Gastrocnemius medialis (tissue), 4 donors: ENCODE measurements around the gene MTM1.

Experiments used
- POLR2A ChIP-seq, 2 donors: fragments of 450-650 bp; IDR thresholded peaks; one replicate each; pipeline ENCODE4 v1.6.1; 2017; ENCODE audit warnings: antibody characterized with exemption in 2 of 2, mild to moderate bottlenecking in 2 of 2, moderate library complexity in 2 of 2
- TF ChIP-seq, protein P1 (sequence below), 5 experiments: fragments of 450-650 bp in 3 of 5; fragments of 200-600 bp in 2 of 5; sonication (generic) in 2 of 5; IDR thresholded peaks in 4 of 5; conservative IDR thresholded peaks in 1 of 5; 1 replicate in 4 of 5; 2 replicates in 1 of 5; pipeline ENCODE4 v1.5.1; 2016 to 2019; ENCODE audit warnings: antibody characterized with exemption in 5 of 5, mild to moderate bottlenecking in 3 of 5, moderate library complexity in 3 of 5

DNA sequence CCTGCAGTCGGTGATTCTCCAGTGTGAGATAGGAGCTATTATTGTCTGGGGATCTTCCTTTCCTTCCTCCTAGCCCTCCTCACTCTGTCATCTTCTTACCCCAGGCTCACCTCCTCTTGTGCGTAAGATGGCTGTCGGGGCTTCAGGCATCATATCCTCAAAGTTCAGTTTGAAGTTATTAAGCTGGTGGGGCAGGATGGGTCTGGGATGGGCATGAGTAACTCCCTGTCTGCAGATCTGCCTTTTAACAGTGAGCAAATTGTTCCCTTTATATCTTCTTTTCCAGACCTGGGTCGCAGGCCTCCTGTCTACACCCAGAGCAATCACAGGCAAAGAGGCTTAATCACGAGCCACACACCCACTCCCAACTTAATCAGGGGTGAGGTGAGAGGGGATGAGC lies 123.9 kb downstream of the MTM1 start:
- TF ChIP-seq, protein P1, sequence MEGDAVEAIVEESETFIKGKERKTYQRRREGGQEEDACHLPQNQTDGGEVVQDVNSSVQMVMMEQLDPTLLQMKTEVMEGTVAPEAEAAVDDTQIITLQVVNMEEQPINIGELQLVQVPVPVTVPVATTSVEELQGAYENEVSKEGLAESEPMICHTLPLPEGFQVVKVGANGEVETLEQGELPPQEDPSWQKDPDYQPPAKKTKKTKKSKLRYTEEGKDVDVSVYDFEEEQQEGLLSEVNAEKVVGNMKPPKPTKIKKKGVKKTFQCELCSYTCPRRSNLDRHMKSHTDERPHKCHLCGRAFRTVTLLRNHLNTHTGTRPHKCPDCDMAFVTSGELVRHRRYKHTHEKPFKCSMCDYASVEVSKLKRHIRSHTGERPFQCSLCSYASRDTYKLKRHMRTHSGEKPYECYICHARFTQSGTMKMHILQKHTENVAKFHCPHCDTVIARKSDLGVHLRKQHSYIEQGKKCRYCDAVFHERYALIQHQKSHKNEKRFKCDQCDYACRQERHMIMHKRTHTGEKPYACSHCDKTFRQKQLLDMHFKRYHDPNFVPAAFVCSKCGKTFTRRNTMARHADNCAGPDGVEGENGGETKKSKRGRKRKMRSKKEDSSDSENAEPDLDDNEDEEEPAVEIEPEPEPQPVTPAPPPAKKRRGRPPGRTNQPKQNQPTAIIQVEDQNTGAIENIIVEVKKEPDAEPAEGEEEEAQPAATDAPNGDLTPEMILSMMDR (IDR thresholded peaks at IDR 0.05 in 4 of 5, conservative IDR thresholded peaks at IDR 0.05 in 1 of 5), result no peak
- no peak for TF ChIP-seq POLR2A (IDR thresholded peaks at IDR 0.05)
